ENCODE results near the gene DNAJC5G. TPM values are rescaled to one million over a fixed set of nuclear protein-coding genes. Genes with fewer than 3 reads are reported as not detected.

DNAJC5G gene
- total RNA-seq, 8 experiments from 2014 or later, result not detected

GRCh38 chr2:27322766-27323595 is 47.7 kb downstream of the DNAJC5G start, which contains the start of gene MPV17:
Gene MPV17, minus strand, starts transcription at chr2:27323097. Its CDS starts 580 bp downstream, at chr2:27322517.
- in situ Hi-C loops (cut with MboI; ENCODE audit: low pct_unique_long_range_greater_than_20kb in 2 of 9, low sequenced_read_pairs in 9 of 9, unreplicated experiment in 9 of 9), result no loop called here
- H3K4me1 ChIP-seq (replicated peaks in 1 of 2), result peaks cover 13 to 14% of the 10 kb centered on the region in 2 donors
- WGBS, 10 experiments, result 0 to 5% (median 1%) methylated on average over 3 to 24 of the region's 39 CpGs; no CpG with 5 or more reads in 3 of the 10 experiments
- ATAC-seq (replicated peaks in 6 of 8), result peak; percentile 74 to 95 (median 83)
- peak within 1 kb of the TSS; percentile 98 to 99 for H3K27ac ChIP-seq
- H3K4me3 ChIP-seq, result peak within 1 kb of the TSS; percentile 49 to 96 (median 62)

- peak overlapping the region; percentile 49 to 96 (median 62) for H3K4me3 ChIP-seq
- H3K27ac ChIP-seq, result peak overlapping the region; percentile 98 to 99
- WGBS, 10 experiments, result 0 to 50% (median 13%) methylated on average over 1 to 4 of the region's 5 CpGs; no CpG with 5 or more reads in 2 of the 10 experiments
- ATAC-seq (replicated peaks in 6 of 8), result peak in 2 of 8 experiments; percentile 2 to 6
- peaks cover 13 to 14% of the 10 kb centered on the region in 2 donors for H3K4me1 ChIP-seq (replicated peaks in 1 of 2)
- in situ Hi-C loops (cut with MboI; ENCODE audit: low pct_unique_long_range_greater_than_20kb in 2 of 9, low sequenced_read_pairs in 9 of 9, unreplicated experiment in 9 of 9), result no loop called here
Measured at GRCh38 chr2:27323596-27324285, 48.5 kb downstream of the DNAJC5G start.

- in situ Hi-C loops (cut with MboI; ENCODE audit: low pct_unique_long_range_greater_than_20kb in 2 of 9, low sequenced_read_pairs in 9 of 9, unreplicated experiment in 9 of 9), result no loop called here
- WGBS, 10 experiments, result 87 to 100% (median 99%) methylated on average over 2 to 5 of the region's 5 CpGs; no CpG with 5 or more reads in 4 of the 10 experiments
- H3K4me1 ChIP-seq (replicated peaks in 1 of 2), result peaks cover 13 to 14% of the 10 kb centered on the region in 2 donors
- H3K4me3 ChIP-seq, result no peak overlapping the region
- no peak overlapping the region for H3K27ac ChIP-seq
- ATAC-seq (replicated peaks in 6 of 8), result no peak
Measured at GRCh38 chr2:27324720-27325119, 49.5 kb downstream of the DNAJC5G start.

Other genes starting within 250 kb of the DNAJC5G start
- 10 to 100 TPM; 11.8 to 44.1 (median 30.1) TPM for gene TMEM214, start 242.5 kb upstream of the DNAJC5G start, total RNA-seq
- gene AGBL5, start 223.8 kb upstream of the DNAJC5G start, total RNA-seq, result 10 to 100 TPM; 11.0 to 47.1 (median 34.8) TPM
- gene OST4, start 203.8 kb upstream of the DNAJC5G start, total RNA-seq, result 100 to 1,000 TPM; 289 to 626 (median 350) TPM
- 10 to 100 TPM in 4 of 8 experiments, 1 to 10 TPM in 4; 1.4 to 24.6 (median 12.1) TPM for gene EMILIN1, start 196.8 kb upstream of the DNAJC5G start, total RNA-seq
- 1 to 10 TPM in 7 of 8 experiments, under 1 TPM in 1; 0.72 to 5.4 (median 3.4) TPM for gene KHK, start 188.7 kb upstream of the DNAJC5G start, total RNA-seq
- 10 to 100 TPM in 3 of 8 experiments, 1 to 10 TPM in 5; 4.4 to 27.3 (median 9.8) TPM for gene CGREF1, start 156.3 kb upstream of the DNAJC5G start, total RNA-seq
- 1 to 10 TPM in 6 of 8 experiments, under 1 TPM in 1, not detected in 1; 0.94 to 2.9 (median 1.7) TPM for gene ABHD1, start 151.6 kb upstream of the DNAJC5G start, total RNA-seq
- gene PREB, start 140.8 kb upstream of the DNAJC5G start, total RNA-seq, result 10 to 100 TPM; 22.9 to 41.5 (median 38.2) TPM
- 1 to 10 TPM in 1 of 8 experiments, under 1 TPM in 5, not detected in 2; 0.11 to 1.5 (median 0.32) TPM for gene PRR30, start 136.0 kb upstream of the DNAJC5G start, total RNA-seq
- under 1 TPM in 6 of 8 experiments, not detected in 2; 0.09 to 0.66 (median 0.23) TPM for gene TCF23, start 126.4 kb upstream of the DNAJC5G start, total RNA-seq
- gene ATRAID, start 63.4 kb upstream of the DNAJC5G start, total RNA-seq, result 100 to 1,000 TPM in 6 of 8 experiments, 10 to 100 TPM in 2; 77.0 to 252 (median 123) TPM
- gene SLC5A6, start 63.2 kb upstream of the DNAJC5G start, total RNA-seq, result 10 to 100 TPM; 16.0 to 59.5 (median 33.7) TPM
- 10 to 100 TPM; 20.5 to 72.3 (median 31.5) TPM for gene CAD, start 58.1 kb upstream of the DNAJC5G start, total RNA-seq
- 1 to 10 TPM in 1 of 8 experiments, under 1 TPM in 7; 0.27 to 1.6 (median 0.61) TPM for gene SLC30A3, start 12.4 kb upstream of the DNAJC5G start, total RNA-seq
- under 1 TPM in 7 of 8 experiments, not detected in 1; 0.25 to 1.00 (median 0.38) TPM for gene TRIM54, start 7.0 kb downstream of the DNAJC5G start, total RNA-seq
- gene UCN, start 33.0 kb downstream of the DNAJC5G start, total RNA-seq, result 1 to 10 TPM in 5 of 8 experiments, under 1 TPM in 2, not detected in 1; 0.61 to 3.5 (median 1.4) TPM
- 100 to 1,000 TPM in 1 of 8 experiments, 10 to 100 TPM in 7; 36.7 to 141 (median 68.9) TPM for gene MPV17, start 47.7 kb downstream of the DNAJC5G start, total RNA-seq
- 10 to 100 TPM; 19.6 to 80.8 (median 33.0) TPM for gene GTF3C2, start 81.3 kb downstream of the DNAJC5G start, total RNA-seq
- gene EIF2B4, start 94.9 kb downstream of the DNAJC5G start, total RNA-seq, result 10 to 100 TPM; 24.0 to 51.7 (median 34.6) TPM
- gene SNX17, start 95.2 kb downstream of the DNAJC5G start, total RNA-seq, result 100 to 1,000 TPM in 2 of 8 experiments, 10 to 100 TPM in 6; 46.1 to 142 (median 83.7) TPM
- gene ZNF513, start 105.3 kb downstream of the DNAJC5G start, total RNA-seq, result 10 to 100 TPM; 12.7 to 22.5 (median 18.6) TPM
- gene PPM1G, start 134.2 kb downstream of the DNAJC5G start, total RNA-seq, result 100 to 1,000 TPM in 2 of 8 experiments, 10 to 100 TPM in 6; 58.0 to 119 (median 77.6) TPM
- gene NRBP1, start 153.2 kb downstream of the DNAJC5G start, total RNA-seq, result 100 to 1,000 TPM in 1 of 8 experiments, 10 to 100 TPM in 7; 48.8 to 108 (median 77.5) TPM
- 1 to 10 TPM in 6 of 8 experiments, under 1 TPM in 1, not detected in 1; 0.54 to 3.2 (median 1.7) TPM for gene KRTCAP3, start 166.9 kb downstream of the DNAJC5G start, total RNA-seq
- gene IFT172, start 214.3 kb downstream of the DNAJC5G start, total RNA-seq, result 10 to 100 TPM; 16.8 to 44.0 (median 24.7) TPM
- 10 to 100 TPM in 1 of 8 experiments, 1 to 10 TPM in 7; 2.8 to 74.2 (median 6.8) TPM for gene FNDC4, start 219.8 kb downstream of the DNAJC5G start, total RNA-seq
- gene GCKR, start 221.4 kb downstream of the DNAJC5G start, total RNA-seq, result 1 to 10 TPM in 2 of 8 experiments, under 1 TPM in 5, not detected in 1; 0.16 to 2.4 (median 0.66) TPM